Measurements from ENCODE around the gene OR2F2.

Gene OR2F2

GRCh38 chr7:143902332-143902899 is 32.6 kb upstream of the OR2F2 start:
- H3K4me3 Mint-ChIP-seq: peak overlapping the region; percentile 91
- peaks cover 3% of the 10 kb centered on the region for H3K36me3 Mint-ChIP-seq (ENCODE audit: insufficient read depth)
- DNase-seq (ENCODE audit: low spot score in 2 of 2) (no peak), ATAC-seq (replicated peaks; ENCODE audit: extremely low read depth, poor library complexity, severe bottlenecking) (no peak)
- peaks cover 25% of the 10 kb centered on the region for H3K4me1 Mint-ChIP-seq
- H3K9me3 Mint-ChIP-seq: no peaks in the 10 kb centered on the region
- no peaks in the 10 kb centered on the region for H3K27me3 Mint-ChIP-seq
- H3K27ac Mint-ChIP-seq (ENCODE audit: low read depth): peak overlapping the region; percentile 90

- Mint-ChIP-seq H3K9me3 (no peaks in the 10 kb centered on the region), H3K4me3 (no peak overlapping the region), H3K27ac (ENCODE audit: low read depth) (no peak overlapping the region), H3K27me3 (peaks cover 3% of the 10 kb centered on the region), H3K4me1 (peaks cover 11% of the 10 kb centered on the region), H3K36me3 (ENCODE audit: insufficient read depth) (peaks cover 3% of the 10 kb centered on the region)
- no peak for ATAC-seq (replicated peaks; ENCODE audit: extremely low read depth, poor library complexity, severe bottlenecking)
- no peak for DNase-seq (ENCODE audit: low spot score in 2 of 2)
Observed at GRCh38 chr7:143905509-143905908, 29.5 kb upstream of the OR2F2 start.

DNA sequence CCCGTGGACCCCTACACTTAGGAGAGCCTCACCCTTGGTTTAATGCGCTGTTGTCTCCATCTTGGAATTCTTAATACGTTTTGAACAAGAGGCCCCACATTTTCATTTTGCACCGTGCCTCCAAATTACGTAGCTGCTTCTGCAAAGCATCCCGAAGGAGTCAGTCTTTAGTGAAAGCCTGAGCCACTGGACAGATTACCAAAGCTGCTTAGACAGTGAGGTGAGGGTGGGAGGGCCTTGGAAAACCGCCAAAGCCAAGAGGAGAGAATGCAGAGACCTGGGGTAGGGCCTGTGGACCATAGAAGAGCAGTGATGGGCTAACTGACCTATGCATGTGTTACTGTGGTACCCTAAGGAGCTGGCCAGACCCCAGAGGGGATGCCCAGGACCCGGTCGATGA is 28.9 kb upstream of the OR2F2 start:
- ATAC-seq (replicated peaks; ENCODE audit: extremely low read depth, poor library complexity, severe bottlenecking): no peak
- Mint-ChIP-seq H3K9me3 (no peaks in the 10 kb centered on the region), H3K4me3 (no peak overlapping the region), H3K27ac (ENCODE audit: low read depth) (no peak overlapping the region), H3K27me3 (peaks cover 9% of the 10 kb centered on the region), H3K36me3 (ENCODE audit: insufficient read depth) (peaks cover 3% of the 10 kb centered on the region), H3K4me1 (peaks cover 5% of the 10 kb centered on the region)
- no peak for DNase-seq (ENCODE audit: low spot score in 2 of 2)

DNA sequence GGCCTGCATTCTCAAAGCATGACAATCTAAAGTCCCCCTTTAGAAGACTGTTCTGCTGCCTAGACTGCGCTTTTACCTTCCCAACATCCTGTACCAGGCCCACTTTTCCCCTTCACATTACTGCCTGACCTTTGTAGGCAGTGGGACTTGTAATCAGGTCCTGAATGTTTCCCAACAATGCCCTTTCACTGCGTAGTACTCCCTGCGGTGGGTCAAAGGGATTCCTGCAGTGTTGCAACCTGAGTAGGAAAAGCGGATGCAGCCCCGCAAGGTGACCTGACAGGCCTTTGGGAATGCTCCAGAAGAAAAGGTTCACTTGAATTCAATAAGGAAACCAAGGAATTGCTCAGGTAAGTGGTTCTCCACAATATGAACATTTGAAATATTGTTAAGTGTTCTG is 28.1 kb upstream of the OR2F2 start:
- Mint-ChIP-seq H3K4me3 (no peak overlapping the region), H3K27me3 (peaks cover 9% of the 10 kb centered on the region), H3K4me1 (no peaks in the 10 kb centered on the region), H3K27ac (ENCODE audit: low read depth) (no peak overlapping the region), H3K36me3 (ENCODE audit: insufficient read depth) (peaks cover 2% of the 10 kb centered on the region), H3K9me3 (no peaks in the 10 kb centered on the region)
- ATAC-seq (replicated peaks; ENCODE audit: extremely low read depth, poor library complexity, severe bottlenecking): no peak
- DNase-seq (ENCODE audit: low spot score in 2 of 2): no peak

- Mint-ChIP-seq H3K9me3 (no peaks in the 10 kb centered on the region), H3K27me3 (peaks cover 9% of the 10 kb centered on the region), H3K4me3 (no peak overlapping the region), H3K4me1 (no peaks in the 10 kb centered on the region), H3K36me3 (ENCODE audit: insufficient read depth) (no peaks in the 10 kb centered on the region), H3K27ac (ENCODE audit: low read depth) (no peak overlapping the region)
- DNase-seq (ENCODE audit: low spot score in 2 of 2) (no peak), ATAC-seq (replicated peaks; ENCODE audit: extremely low read depth, poor library complexity, severe bottlenecking) (no peak)
Observed at GRCh38 chr7:143908120-143908519, 26.9 kb upstream of the OR2F2 start.

DNA sequence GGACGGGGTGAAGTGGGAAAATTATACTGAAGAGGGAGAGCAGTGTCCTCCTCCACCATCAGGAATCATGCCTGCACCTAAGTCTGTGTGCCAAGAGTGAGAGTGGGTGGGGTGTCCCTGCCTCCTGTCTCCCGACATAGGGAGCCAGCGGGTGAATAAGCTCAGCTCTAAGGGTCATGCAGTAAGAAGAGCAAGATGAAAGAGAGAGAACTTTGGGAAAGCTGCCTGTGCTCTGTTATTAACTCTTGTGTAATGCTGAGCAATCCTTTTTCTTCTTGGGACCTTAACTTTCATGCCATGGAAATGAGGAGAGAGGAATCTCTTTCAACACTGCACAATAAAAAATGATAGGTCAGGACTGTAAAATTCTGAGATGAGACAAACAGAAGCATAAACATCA is 25.2 kb upstream of the OR2F2 start:
- DNase-seq (ENCODE audit: low spot score in 2 of 2) (no peak), ATAC-seq (replicated peaks; ENCODE audit: extremely low read depth, poor library complexity, severe bottlenecking) (no peak)
- Mint-ChIP-seq H3K36me3 (ENCODE audit: insufficient read depth) (no peaks in the 10 kb centered on the region), H3K9me3 (no peaks in the 10 kb centered on the region), H3K4me1 (no peaks in the 10 kb centered on the region), H3K4me3 (no peak overlapping the region), H3K27me3 (peaks cover 18% of the 10 kb centered on the region), H3K27ac (ENCODE audit: low read depth) (no peak overlapping the region)

- no peak overlapping the region for H3K4me3 Mint-ChIP-seq
- DNase-seq (ENCODE audit: low spot score in 2 of 2) (no peak), ATAC-seq (replicated peaks; ENCODE audit: extremely low read depth, poor library complexity, severe bottlenecking) (no peak)
- H3K36me3 Mint-ChIP-seq (ENCODE audit: insufficient read depth): no peaks in the 10 kb centered on the region
- no peak overlapping the region for H3K27ac Mint-ChIP-seq (ENCODE audit: low read depth)
- H3K4me1 Mint-ChIP-seq: no peaks in the 10 kb centered on the region
- peaks cover 18% of the 10 kb centered on the region for H3K27me3 Mint-ChIP-seq
- no peaks in the 10 kb centered on the region for H3K9me3 Mint-ChIP-seq
Observed at GRCh38 chr7:143910473-143911248, 24.4 kb upstream of the OR2F2 start.

DNA sequence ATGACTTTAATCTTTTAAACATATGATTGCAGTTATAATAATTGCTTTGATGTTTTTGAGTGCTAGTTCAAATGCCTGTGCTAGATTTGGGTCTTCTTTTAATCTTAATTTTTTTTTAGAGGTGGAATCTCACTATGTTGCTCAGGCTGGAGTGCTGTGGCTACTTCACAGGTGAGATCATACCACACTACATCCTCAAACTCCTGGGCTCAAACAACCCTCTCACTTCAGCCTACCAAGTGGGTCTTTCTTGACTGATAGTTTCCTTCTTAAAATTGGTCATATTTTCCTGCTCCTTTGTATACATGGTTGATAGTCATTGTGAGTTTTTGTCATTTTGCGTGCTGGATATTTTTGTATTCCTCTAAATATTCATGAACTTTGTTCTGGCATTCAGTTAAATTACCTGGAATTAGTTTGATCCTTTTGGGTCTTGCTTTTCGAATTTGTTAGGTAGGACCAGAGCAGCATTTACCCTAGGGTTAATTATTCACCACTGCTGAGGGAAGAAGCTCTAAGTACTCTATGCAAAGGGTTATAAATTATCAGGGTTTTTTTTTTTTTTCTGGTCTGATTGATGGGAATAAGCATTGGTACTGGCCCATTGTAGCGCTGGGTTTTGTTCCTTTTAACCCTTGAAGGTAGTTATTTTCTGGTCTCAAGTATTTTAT is 21.0 kb upstream of the OR2F2 start:
- Mint-ChIP-seq H3K36me3 (ENCODE audit: insufficient read depth) (no peaks in the 10 kb centered on the region), H3K27ac (ENCODE audit: low read depth) (no peak overlapping the region), H3K27me3 (peaks cover 34% of the 10 kb centered on the region), H3K4me1 (no peaks in the 10 kb centered on the region), H3K4me3 (no peak overlapping the region), H3K9me3 (no peaks in the 10 kb centered on the region)
- ATAC-seq (replicated peaks; ENCODE audit: extremely low read depth, poor library complexity, severe bottlenecking) (no peak), DNase-seq (ENCODE audit: low spot score in 2 of 2) (no peak)

DNA sequence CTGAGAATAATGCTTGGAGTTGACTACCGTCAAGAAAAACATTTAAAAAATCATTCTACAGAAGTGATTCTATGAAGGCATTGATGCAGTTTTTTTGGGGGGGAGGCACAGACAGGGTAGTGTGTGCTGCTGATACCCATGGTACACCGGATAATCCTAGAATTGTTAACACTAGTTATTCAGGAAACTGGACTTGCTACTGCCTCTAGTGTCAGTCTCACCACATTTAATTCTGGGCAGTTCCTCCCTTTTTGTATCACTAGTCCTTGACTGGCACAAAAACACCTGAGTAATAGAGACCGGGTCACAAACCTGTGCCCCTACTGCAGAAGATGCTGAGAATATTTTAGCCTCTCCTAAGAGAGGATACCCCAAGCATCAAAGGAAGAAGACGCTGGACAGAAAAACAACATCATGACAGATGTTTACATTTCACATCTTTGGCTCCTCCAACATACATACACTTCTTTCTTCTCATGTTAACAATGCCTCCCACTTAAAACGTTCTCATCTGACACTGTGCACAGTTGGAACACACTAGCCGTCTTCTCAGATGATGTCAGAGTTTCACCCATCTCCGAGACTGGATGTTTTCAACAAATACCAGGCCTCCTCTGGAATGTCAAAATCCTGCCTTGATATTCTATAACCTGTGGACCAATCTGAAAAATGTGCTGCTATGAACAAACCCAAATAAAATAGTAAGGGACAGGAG is 19.9 kb upstream of the OR2F2 start:
- Mint-ChIP-seq H3K4me3 (no peak overlapping the region), H3K9me3 (no peaks in the 10 kb centered on the region), H3K4me1 (no peaks in the 10 kb centered on the region), H3K27me3 (peaks cover 44% of the 10 kb centered on the region), H3K27ac (ENCODE audit: low read depth) (no peak overlapping the region), H3K36me3 (ENCODE audit: insufficient read depth) (no peaks in the 10 kb centered on the region)
- DNase-seq (ENCODE audit: low spot score in 2 of 2) (no peak), ATAC-seq (replicated peaks; ENCODE audit: extremely low read depth, poor library complexity, severe bottlenecking) (no peak)

- no peak overlapping the region for H3K27ac Mint-ChIP-seq (ENCODE audit: low read depth)
- ATAC-seq (replicated peaks; ENCODE audit: extremely low read depth, poor library complexity, severe bottlenecking) (no peak), DNase-seq (ENCODE audit: low spot score in 2 of 2) (no peak)
- H3K36me3 Mint-ChIP-seq (ENCODE audit: insufficient read depth): no peaks in the 10 kb centered on the region
- H3K4me1 Mint-ChIP-seq: no peaks in the 10 kb centered on the region
- H3K27me3 Mint-ChIP-seq: peaks cover 46% of the 10 kb centered on the region
- H3K4me3 Mint-ChIP-seq: no peak overlapping the region
- H3K9me3 Mint-ChIP-seq: no peaks in the 10 kb centered on the region
Observed at GRCh38 chr7:143924851-143925250, 10.2 kb upstream of the OR2F2 start.

DNA sequence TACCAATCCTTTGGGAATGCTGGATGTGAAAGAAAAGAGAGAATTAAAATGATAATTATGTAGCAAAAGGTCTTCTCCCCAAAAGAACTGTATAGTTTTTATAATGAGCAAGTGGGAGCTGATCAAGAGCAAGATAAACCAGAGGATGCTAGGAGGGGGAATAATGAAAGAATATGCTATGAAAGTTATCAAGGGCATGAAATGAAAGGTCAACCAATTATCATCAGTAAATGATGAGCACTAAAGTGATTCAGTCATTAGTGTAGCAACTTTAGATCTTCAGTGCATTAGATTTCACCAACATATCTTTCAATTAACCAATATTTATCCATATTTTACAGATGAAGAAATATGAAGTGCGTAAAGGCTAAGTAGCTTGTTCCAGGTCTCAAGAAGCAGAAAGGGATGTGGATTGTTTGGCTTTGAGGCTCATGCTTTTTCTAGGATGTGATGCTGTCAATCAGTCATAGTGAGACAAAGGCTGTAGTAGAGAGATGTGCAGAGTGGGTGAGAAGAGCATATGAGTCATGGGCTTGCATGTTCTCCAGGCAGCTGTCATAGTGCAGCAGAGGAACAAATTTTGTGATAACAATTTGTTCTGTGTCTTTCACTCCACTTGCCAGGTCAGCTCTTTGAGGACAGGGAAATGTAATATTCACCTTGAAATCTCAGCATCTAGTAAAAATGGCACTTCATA is 5.7 kb upstream of the OR2F2 start:
- Mint-ChIP-seq H3K4me3 (no peak overlapping the region), H3K36me3 (ENCODE audit: insufficient read depth) (no peaks in the 10 kb centered on the region), H3K27ac (ENCODE audit: low read depth) (no peak overlapping the region), H3K4me1 (no peaks in the 10 kb centered on the region), H3K9me3 (peaks cover 6% of the 10 kb centered on the region), H3K27me3 (peaks cover 20% of the 10 kb centered on the region)
- DNase-seq (ENCODE audit: low spot score in 2 of 2): no peak
- ATAC-seq (replicated peaks; ENCODE audit: extremely low read depth, poor library complexity, severe bottlenecking): no peak

GRCh38 chr7:143931739-143932138 is 3.3 kb upstream of the OR2F2 start:
- H3K27me3 Mint-ChIP-seq: peaks cover 29% of the 10 kb centered on the region
- peaks cover 6% of the 10 kb centered on the region for H3K9me3 Mint-ChIP-seq
- ATAC-seq (replicated peaks; ENCODE audit: extremely low read depth, poor library complexity, severe bottlenecking) (no peak), DNase-seq (ENCODE audit: low spot score in 2 of 2) (no peak)
- H3K4me1 Mint-ChIP-seq: no peaks in the 10 kb centered on the region
- no peak overlapping the region for H3K27ac Mint-ChIP-seq (ENCODE audit: low read depth)
- H3K4me3 Mint-ChIP-seq: no peak overlapping the region
- no peaks in the 10 kb centered on the region for H3K36me3 Mint-ChIP-seq (ENCODE audit: insufficient read depth)

All from central memory CD8-positive, alpha-beta T cell (primary cell).